SK-N-MC (cell line): ENCODE measurements around the gene GID4.

ENCODE experiments used
- EZH2 ChIP-seq: fragments of 200-600 bp; sonication (generic); IDR thresholded peaks from one replicate; pipeline ENCODE4 v1.6.1; 2017; ENCODE audit warnings: antibody characterized with exemption
- POLR2AphosphoS5 ChIP-seq: IDR thresholded peaks from 2 replicates; pipeline ENCODE4 v1.6.1; 2012; ENCODE audit warnings: mild to moderate bottlenecking, low read depth, low read length, borderline replicate concordance

DNA sequence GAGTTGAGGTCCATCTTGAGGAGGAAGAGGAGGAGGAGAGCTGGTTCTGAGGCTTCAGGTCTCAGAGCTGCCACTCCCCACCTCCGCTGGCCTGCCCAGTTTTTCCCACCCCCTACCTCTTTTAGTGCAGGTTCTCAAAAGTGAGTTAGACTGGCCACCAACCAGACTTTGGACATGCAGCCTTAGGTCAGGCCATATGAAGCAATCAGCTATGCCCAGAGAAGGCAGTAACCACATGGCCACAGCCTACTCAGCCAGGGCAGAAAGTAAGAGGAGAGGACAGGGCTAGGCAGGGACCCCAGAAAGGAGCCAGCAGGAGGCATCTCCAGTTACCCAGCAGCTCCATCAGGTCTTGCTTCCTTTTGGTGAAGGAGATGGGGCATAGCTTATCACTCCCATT, 78.3 kb downstream of the GID4 start:
- TF ChIP-seq POLR2AphosphoS5: no peak
- no peak for TF ChIP-seq EZH2
